HEK293 (cell line): ENCODE results near the gene ITGB6.

ENCODE experiments used
- HIC1 ChIP-seq: fragments of 450-650 bp; formaldehyde crosslinking; IDR thresholded peaks from 2 replicates; pipeline ENCODE4 v1.5.1; 2016; ENCODE audit warnings: missing biosample characterization, missing genetic modification characterization
- YY1 ChIP-seq: fragments of 450-650 bp; formaldehyde crosslinking; IDR thresholded peaks from 2 replicates; pipeline ENCODE4 v1.5.1; 2018; ENCODE audit warnings: missing biosample characterization, missing genetic modification characterization
- ZNF114 ChIP-seq: fragments of 450-650 bp; formaldehyde crosslinking; IDR thresholded peaks from 2 replicates; pipeline ENCODE4 v1.5.0; 2017; ENCODE audit warnings: missing biosample characterization, missing genetic modification characterization
- ZNF2 ChIP-seq: fragments of 450-650 bp; formaldehyde crosslinking; IDR thresholded peaks from 2 replicates; pipeline ENCODE4 v1.5.1; 2016; ENCODE audit warnings: missing biosample characterization, missing genetic modification characterization
- ZNF248 ChIP-seq: fragments of 450-650 bp; formaldehyde crosslinking; IDR thresholded peaks from 2 replicates; pipeline ENCODE4 v1.5.1; 2017; ENCODE audit warnings: missing biosample characterization, missing genetic modification characterization
- ZNF350 ChIP-seq: fragments of 450-650 bp; formaldehyde crosslinking; IDR thresholded peaks from 2 replicates; pipeline ENCODE4 v1.5.0; 2017; ENCODE audit warnings: missing biosample characterization, mild to moderate bottlenecking, missing genetic modification characterization
- ZNF561 ChIP-seq: fragments of 450-650 bp; IDR thresholded peaks from 2 replicates; pipeline ENCODE4 v1.5.1; 2018; ENCODE audit warnings: missing biosample characterization, missing genetic modification characterization, borderline replicate concordance
- TF ChIP-seq, protein P1 (sequence below): fragments of 450-650 bp; formaldehyde crosslinking; IDR thresholded peaks from 2 replicates; pipeline ENCODE4 v1.5.1; 2016; ENCODE audit warnings: missing biosample characterization, missing genetic modification characterization

DNA sequence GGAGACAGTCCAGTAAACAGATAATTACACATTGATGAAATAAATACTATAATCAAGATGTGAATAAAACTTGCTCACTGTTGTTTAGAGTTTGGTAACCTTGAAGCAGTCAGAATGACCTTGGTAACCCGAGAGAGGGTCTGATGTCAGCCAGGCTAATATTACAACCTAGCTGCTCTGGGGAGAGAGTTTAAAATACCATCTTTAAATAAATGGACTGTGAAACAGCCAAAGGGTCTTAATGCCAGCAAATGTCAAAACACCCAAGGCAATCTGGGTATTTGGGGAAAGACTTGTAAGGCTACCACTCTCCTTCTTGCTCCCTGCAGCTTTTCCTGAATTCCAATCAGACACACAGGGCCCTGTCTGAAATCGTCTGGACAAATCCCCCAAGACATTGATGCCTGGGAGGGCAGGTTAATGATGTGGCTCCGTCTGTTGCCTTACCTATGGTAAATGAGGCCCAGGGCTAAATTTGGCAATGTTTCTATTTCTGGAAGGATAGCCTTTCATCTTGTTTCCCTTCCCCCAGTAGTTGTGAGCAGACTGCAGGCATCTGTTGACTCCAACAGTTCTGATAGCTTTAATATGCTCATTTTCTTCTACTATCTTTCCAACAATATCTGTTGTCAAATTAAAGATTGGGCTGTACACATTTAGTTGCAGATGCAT lies 43.0 kb upstream of the ITGB6 start:
- TF ChIP-seq, protein P1, sequence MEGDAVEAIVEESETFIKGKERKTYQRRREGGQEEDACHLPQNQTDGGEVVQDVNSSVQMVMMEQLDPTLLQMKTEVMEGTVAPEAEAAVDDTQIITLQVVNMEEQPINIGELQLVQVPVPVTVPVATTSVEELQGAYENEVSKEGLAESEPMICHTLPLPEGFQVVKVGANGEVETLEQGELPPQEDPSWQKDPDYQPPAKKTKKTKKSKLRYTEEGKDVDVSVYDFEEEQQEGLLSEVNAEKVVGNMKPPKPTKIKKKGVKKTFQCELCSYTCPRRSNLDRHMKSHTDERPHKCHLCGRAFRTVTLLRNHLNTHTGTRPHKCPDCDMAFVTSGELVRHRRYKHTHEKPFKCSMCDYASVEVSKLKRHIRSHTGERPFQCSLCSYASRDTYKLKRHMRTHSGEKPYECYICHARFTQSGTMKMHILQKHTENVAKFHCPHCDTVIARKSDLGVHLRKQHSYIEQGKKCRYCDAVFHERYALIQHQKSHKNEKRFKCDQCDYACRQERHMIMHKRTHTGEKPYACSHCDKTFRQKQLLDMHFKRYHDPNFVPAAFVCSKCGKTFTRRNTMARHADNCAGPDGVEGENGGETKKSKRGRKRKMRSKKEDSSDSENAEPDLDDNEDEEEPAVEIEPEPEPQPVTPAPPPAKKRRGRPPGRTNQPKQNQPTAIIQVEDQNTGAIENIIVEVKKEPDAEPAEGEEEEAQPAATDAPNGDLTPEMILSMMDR (tag by site-specific recombination) = no peak
- TF ChIP-seq ZNF350 = no peak
- no peak for TF ChIP-seq ZNF248
- no peak for TF ChIP-seq YY1
- no peak for TF ChIP-seq HIC1 (tag by site-specific recombination)
- no peak for TF ChIP-seq ZNF2 (tag by site-specific recombination)
- no peak for TF ChIP-seq ZNF561
- TF ChIP-seq ZNF114 (tag by site-specific recombination) = no peak
